ENCODE results near the gene CBX4. TPM values are rescaled to one million over a fixed set of nuclear protein-coding genes. Genes with fewer than 3 reads are reported as not detected.

The CBX4 gene
- polyA plus RNA-seq: 10 to 100 TPM; 10.7 to 15.8 TPM

- 1 to 2% methylated on average over 58 to 103 of the region's 103 CpGs for WGBS, 2 donors
- H3K4me1 ChIP-seq (ENCODE audit: control insufficient read depth in 2 of 2, insufficient read depth in 2 of 2, low read length in 1 of 2): peaks cover 4 to 35% of the 10 kb centered on the region in 2 donors
- peak within 1 kb of the TSS; percentile 97 to 99 for H3K27ac ChIP-seq (ENCODE audit: low read depth in 2 of 2, low read length in 1 of 2)
- peak within 1 kb of the TSS; percentile 66 to 80 for H3K4me3 ChIP-seq (ENCODE audit: low read depth in 1 of 2, low read length in 2 of 2)
- H3K9me3 ChIP-seq (ENCODE audit: control insufficient read depth in 2 of 2, insufficient read depth in 1 of 2, low read depth in 1 of 2, low read length in 1 of 2): peaks cover 0 to 5% of the 10 kb centered on the region in 2 donors
- H3K27me3 ChIP-seq (ENCODE audit: control insufficient read depth in 1 of 2, insufficient read depth in 2 of 2, low read length in 2 of 2): peaks cover 0 to 22% of the 10 kb centered on the region in 2 donors
- peaks cover 0 to 14% of the 10 kb centered on the region in 2 donors for H3K36me3 ChIP-seq (ENCODE audit: control insufficient read depth in 2 of 2, insufficient read depth in 2 of 2, low read length in 1 of 2)
These were observed at the start of gene CBX4 for GRCh38 chr17:79839356-79840268. Gene CBX4, minus strand, starts transcription at chr17:79839440. Its CDS starts 189 bp downstream, at chr17:79839251.

- Histone ChIP-seq H3K27me3 (ENCODE audit: control insufficient read depth in 1 of 2, insufficient read depth in 2 of 2, low read length in 2 of 2) (peaks cover 0 to 3% of the 10 kb centered on the region in 2 donors), H3K9me3 (ENCODE audit: control insufficient read depth in 2 of 2, insufficient read depth in 1 of 2, low read depth in 1 of 2, low read length in 1 of 2) (no peaks in the 10 kb centered on the region)
- 87 to 90% methylated on average over 17 of the region's 17 CpGs for WGBS, 2 donors
These were observed 48.8 kb upstream of the CBX4 start for GRCh38 chr17:79888009-79888540.

GRCh38 chr17:79887451-79887991 is 48.3 kb upstream of the CBX4 start:
- Histone ChIP-seq H3K4me3 (ENCODE audit: low read depth in 1 of 2, low read length in 2 of 2) (no peak overlapping the region), H3K9me3 (ENCODE audit: control insufficient read depth in 2 of 2, insufficient read depth in 1 of 2, low read depth in 1 of 2, low read length in 1 of 2) (no peaks in the 10 kb centered on the region), H3K36me3 (ENCODE audit: control insufficient read depth in 2 of 2, insufficient read depth in 2 of 2, low read length in 1 of 2) (no peaks in the 10 kb centered on the region), H3K4me1 (ENCODE audit: control insufficient read depth in 2 of 2, insufficient read depth in 2 of 2, low read length in 1 of 2) (peaks cover 2 to 10% of the 10 kb centered on the region in 2 donors), H3K27me3 (ENCODE audit: control insufficient read depth in 1 of 2, insufficient read depth in 2 of 2, low read length in 2 of 2) (peaks cover 0 to 3% of the 10 kb centered on the region in 2 donors), H3K27ac (ENCODE audit: low read depth in 2 of 2, low read length in 1 of 2) (no peak overlapping the region)
- 87% methylated on average over 14 of the region's 14 CpGs for WGBS, 2 donors

More at GRCh38 chr17:79888009-79888540, 48.8 kb upstream of the CBX4 start:
- no peak overlapping the region for H3K4me3 ChIP-seq (ENCODE audit: low read depth in 1 of 2, low read length in 2 of 2)
- H3K27ac ChIP-seq (ENCODE audit: low read depth in 2 of 2, low read length in 1 of 2): no peak overlapping the region
- H3K36me3 ChIP-seq (ENCODE audit: control insufficient read depth in 2 of 2, insufficient read depth in 2 of 2, low read length in 1 of 2): no peaks in the 10 kb centered on the region
- peaks cover 4 to 16% of the 10 kb centered on the region in 2 donors for H3K4me1 ChIP-seq (ENCODE audit: control insufficient read depth in 2 of 2, insufficient read depth in 2 of 2, low read length in 1 of 2)

GRCh38 chr17:79883202-79883601 is 44.0 kb upstream of the CBX4 start:
- Histone ChIP-seq H3K36me3 (ENCODE audit: control insufficient read depth in 2 of 2, insufficient read depth in 2 of 2, low read length in 1 of 2) (no peaks in the 10 kb centered on the region), H3K27me3 (ENCODE audit: control insufficient read depth in 1 of 2, insufficient read depth in 2 of 2, low read length in 2 of 2) (no peaks in the 10 kb centered on the region), H3K9me3 (ENCODE audit: control insufficient read depth in 2 of 2, insufficient read depth in 1 of 2, low read depth in 1 of 2, low read length in 1 of 2) (no peaks in the 10 kb centered on the region), H3K4me1 (ENCODE audit: control insufficient read depth in 2 of 2, insufficient read depth in 2 of 2, low read length in 1 of 2) (no peaks in the 10 kb centered on the region), H3K27ac (ENCODE audit: low read depth in 2 of 2, low read length in 1 of 2) (no peak overlapping the region), H3K4me3 (ENCODE audit: low read depth in 1 of 2, low read length in 2 of 2) (no peak overlapping the region)
- WGBS, 2 donors: 81 to 82% methylated on average over 7 of the region's 7 CpGs

GRCh38 chr17:79878329-79878947 is 39.2 kb upstream of the CBX4 start:
- Histone ChIP-seq H3K27ac (ENCODE audit: low read depth in 2 of 2, low read length in 1 of 2) (no peak overlapping the region), H3K4me3 (ENCODE audit: low read depth in 1 of 2, low read length in 2 of 2) (no peak overlapping the region), H3K9me3 (ENCODE audit: control insufficient read depth in 2 of 2, insufficient read depth in 1 of 2, low read depth in 1 of 2, low read length in 1 of 2) (peaks cover 0 to 3% of the 10 kb centered on the region in 2 donors), H3K36me3 (ENCODE audit: control insufficient read depth in 2 of 2, insufficient read depth in 2 of 2, low read length in 1 of 2) (no peaks in the 10 kb centered on the region), H3K27me3 (ENCODE audit: control insufficient read depth in 1 of 2, insufficient read depth in 2 of 2, low read length in 2 of 2) (no peaks in the 10 kb centered on the region), H3K4me1 (ENCODE audit: control insufficient read depth in 2 of 2, insufficient read depth in 2 of 2, low read length in 1 of 2) (no peaks in the 10 kb centered on the region)
- 72 to 79% methylated on average over 10 of the region's 10 CpGs for WGBS, 2 donors

- H3K4me1 ChIP-seq (ENCODE audit: control insufficient read depth in 2 of 2, insufficient read depth in 2 of 2, low read length in 1 of 2): no peaks in the 10 kb centered on the region
- H3K9me3 ChIP-seq (ENCODE audit: control insufficient read depth in 2 of 2, insufficient read depth in 1 of 2, low read depth in 1 of 2, low read length in 1 of 2): peaks cover 0 to 3% of the 10 kb centered on the region in 2 donors
- H3K27me3 ChIP-seq (ENCODE audit: control insufficient read depth in 1 of 2, insufficient read depth in 2 of 2, low read length in 2 of 2): no peaks in the 10 kb centered on the region
- no peak overlapping the region for H3K27ac ChIP-seq (ENCODE audit: low read depth in 2 of 2, low read length in 1 of 2)
- H3K4me3 ChIP-seq (ENCODE audit: low read depth in 1 of 2, low read length in 2 of 2): no peak overlapping the region
- H3K36me3 ChIP-seq (ENCODE audit: control insufficient read depth in 2 of 2, insufficient read depth in 2 of 2, low read length in 1 of 2): no peaks in the 10 kb centered on the region
- 79 to 80% methylated on average over 6 of the region's 6 CpGs for WGBS, 2 donors
These were observed 37.8 kb upstream of the CBX4 start for GRCh38 chr17:79877041-79877440.

- H3K9me3 ChIP-seq (ENCODE audit: control insufficient read depth in 2 of 2, insufficient read depth in 1 of 2, low read depth in 1 of 2, low read length in 1 of 2): peaks cover 0 to 3% of the 10 kb centered on the region in 2 donors
- H3K27me3 ChIP-seq (ENCODE audit: control insufficient read depth in 1 of 2, insufficient read depth in 2 of 2, low read length in 2 of 2): no peaks in the 10 kb centered on the region
- WGBS, 2 donors: 66 to 83% methylated on average over 4 of the region's 4 CpGs
- H3K4me1 ChIP-seq (ENCODE audit: control insufficient read depth in 2 of 2, insufficient read depth in 2 of 2, low read length in 1 of 2): no peaks in the 10 kb centered on the region
- no peak overlapping the region for H3K27ac ChIP-seq (ENCODE audit: low read depth in 2 of 2, low read length in 1 of 2)
- no peaks in the 10 kb centered on the region for H3K36me3 ChIP-seq (ENCODE audit: control insufficient read depth in 2 of 2, insufficient read depth in 2 of 2, low read length in 1 of 2)
- no peak overlapping the region for H3K4me3 ChIP-seq (ENCODE audit: low read depth in 1 of 2, low read length in 2 of 2)
These were observed 36.3 kb upstream of the CBX4 start for GRCh38 chr17:79875511-79875910.

GRCh38 chr17:79874329-79874981 is 35.2 kb upstream of the CBX4 start:
- Histone ChIP-seq H3K27me3 (ENCODE audit: control insufficient read depth in 1 of 2, insufficient read depth in 2 of 2, low read length in 2 of 2) (no peaks in the 10 kb centered on the region), H3K4me3 (ENCODE audit: low read depth in 1 of 2, low read length in 2 of 2) (no peak overlapping the region), H3K36me3 (ENCODE audit: control insufficient read depth in 2 of 2, insufficient read depth in 2 of 2, low read length in 1 of 2) (no peaks in the 10 kb centered on the region), H3K27ac (ENCODE audit: low read depth in 2 of 2, low read length in 1 of 2) (no peak overlapping the region), H3K4me1 (ENCODE audit: control insufficient read depth in 2 of 2, insufficient read depth in 2 of 2, low read length in 1 of 2) (no peaks in the 10 kb centered on the region), H3K9me3 (ENCODE audit: control insufficient read depth in 2 of 2, insufficient read depth in 1 of 2, low read depth in 1 of 2, low read length in 1 of 2) (peaks cover 0 to 3% of the 10 kb centered on the region in 2 donors)
- WGBS, 2 donors: 34 to 41% methylated on average over 6 of the region's 6 CpGs

GRCh38 chr17:79873583-79873982 is 34.3 kb upstream of the CBX4 start:
- WGBS, 2 donors: 91 to 93% methylated on average over 9 of the region's 9 CpGs

More at GRCh38 chr17:79873583-79873982, 34.3 kb upstream of the CBX4 start:
- Histone ChIP-seq H3K27ac (ENCODE audit: low read depth in 2 of 2, low read length in 1 of 2) (no peak overlapping the region), H3K9me3 (ENCODE audit: control insufficient read depth in 2 of 2, insufficient read depth in 1 of 2, low read depth in 1 of 2, low read length in 1 of 2) (peaks cover 0 to 3% of the 10 kb centered on the region in 2 donors), H3K4me3 (ENCODE audit: low read depth in 1 of 2, low read length in 2 of 2) (no peak overlapping the region), H3K36me3 (ENCODE audit: control insufficient read depth in 2 of 2, insufficient read depth in 2 of 2, low read length in 1 of 2) (no peaks in the 10 kb centered on the region), H3K4me1 (ENCODE audit: control insufficient read depth in 2 of 2, insufficient read depth in 2 of 2, low read length in 1 of 2) (no peaks in the 10 kb centered on the region), H3K27me3 (ENCODE audit: control insufficient read depth in 1 of 2, insufficient read depth in 2 of 2, low read length in 2 of 2) (peaks cover 0 to 2% of the 10 kb centered on the region in 2 donors)

Measured in esophagus (tissue), 2 donors.